Measurements from ENCODE around the gene MPST. TPM values are rescaled to one million over a fixed set of nuclear protein-coding genes. Genes with fewer than 3 reads are reported as not detected.

MPST gene
- total RNA-seq, 2 experiments from 2014 or later = 8.5 to 9.1 TPM

GRCh38 chr22:37043828-37044538, 24.4 kb downstream of the MPST start:
- H3K36me3 Mint-ChIP-seq (ENCODE audit: low read depth) = no peaks in the 10 kb centered on the region
- peaks cover 21% of the 10 kb centered on the region for H3K4me1 Mint-ChIP-seq (ENCODE audit: low read depth)
- TF ChIP-seq CTCF (IDR thresholded peaks at IDR 0.05) = peak; percentile 75
- DNase-seq (peak; percentile 74), ATAC-seq (peak; percentile 90)
- peaks cover 1% of the 10 kb centered on the region for H3K27me3 Mint-ChIP-seq
- H3K4me3 Mint-ChIP-seq = no peak overlapping the region
- ChIA-PET POLR2A (interaction anchor here (1.0 to 2.0 kb wide), 3 partner anchors 14 to 88 kb away, joined by 3 to 9 read pairs (median 3); no protein-coding TSS in a partner anchor), CTCF (interaction anchor here (0.6 to 3.4 kb wide), 28 partner anchors 9 to 497 kb away, joined by 3 to 19 read pairs (median 4); partner anchors contain the start of gene TST)
- no peaks in the 10 kb centered on the region for H3K9me3 Mint-ChIP-seq
- H3K27ac Mint-ChIP-seq = no peak overlapping the region
- intact Hi-C loops (cut with micrococcal nuclease) = no loop called here

DNA sequence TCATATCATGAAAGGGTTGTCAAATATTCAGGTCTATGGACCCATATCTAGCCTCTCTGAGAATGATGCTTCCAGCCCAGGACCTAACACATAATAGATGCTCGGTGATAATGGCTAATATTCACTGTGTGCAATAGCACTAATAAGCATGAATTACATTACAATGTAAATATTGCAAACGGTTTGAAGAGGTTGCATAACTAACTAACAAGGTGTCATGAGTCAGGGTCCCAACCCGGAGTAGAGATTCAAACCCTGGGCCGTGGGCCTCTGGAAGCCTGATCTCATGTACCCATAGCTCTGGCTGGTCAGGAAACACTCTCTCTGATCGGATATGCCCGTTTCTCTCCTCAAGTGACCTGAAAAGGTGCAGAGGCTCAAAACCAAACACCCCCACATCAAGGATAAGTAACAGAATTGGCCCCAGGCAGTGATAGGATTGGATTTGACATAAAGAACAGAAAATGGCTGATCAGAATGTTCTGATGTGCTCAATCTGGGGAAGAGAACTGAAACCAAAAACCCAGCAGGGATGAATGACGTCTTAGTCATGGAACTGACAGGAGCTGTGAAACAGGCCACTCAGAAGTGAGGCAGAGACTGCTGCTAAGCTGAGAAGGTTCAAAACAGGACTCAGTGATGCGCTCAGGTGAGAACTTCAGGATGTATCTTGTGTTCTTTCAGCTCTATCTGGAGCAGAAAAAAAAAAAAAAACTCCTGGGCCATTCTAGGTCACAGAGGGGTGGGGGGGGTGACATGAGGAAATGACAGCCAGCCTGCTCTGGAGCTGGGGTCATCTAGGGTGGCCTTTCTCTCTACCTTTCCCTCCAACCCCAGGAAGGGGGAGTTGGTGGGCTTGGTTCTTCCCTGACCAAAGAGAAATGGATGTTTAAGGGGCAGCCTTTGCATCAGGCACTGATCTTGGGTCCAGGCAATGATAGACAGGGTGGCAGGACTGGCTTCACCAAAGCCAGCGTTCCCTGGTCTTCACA, 25.4 kb downstream of the MPST start:
- peak overlapping the region; percentile 14 for H3K27ac Mint-ChIP-seq
- CTCF ChIA-PET = interaction anchor here (0.6 to 3.4 kb wide), 22 partner anchors 8 to 216 kb away, joined by 3 to 19 read pairs (median 4); partner anchors contain the start of gene TST
- intact Hi-C loops (cut with micrococcal nuclease) = no loop called here
- TF ChIP-seq CTCF (IDR thresholded peaks at IDR 0.05) = no peak
- DNase-seq (peak; percentile 35), ATAC-seq (peak; percentile 55)
- no peaks in the 10 kb centered on the region for H3K36me3 Mint-ChIP-seq (ENCODE audit: low read depth)
- POLR2A ChIA-PET = interaction anchor here (0.6 to 2.0 kb wide), 3 partner anchors 15 to 87 kb away, joined by 3 to 9 read pairs (median 3); no protein-coding TSS in a partner anchor
- no peaks in the 10 kb centered on the region for H3K9me3 Mint-ChIP-seq
- H3K4me1 Mint-ChIP-seq (ENCODE audit: low read depth) = peaks cover 21% of the 10 kb centered on the region
- no peaks in the 10 kb centered on the region for H3K27me3 Mint-ChIP-seq
- no peak overlapping the region for H3K4me3 Mint-ChIP-seq

- ATAC-seq (no peak), DNase-seq (peak; percentile 47)
- intact Hi-C loops (cut with micrococcal nuclease) = no loop called here
- Mint-ChIP-seq H3K36me3 (ENCODE audit: low read depth) (no peaks in the 10 kb centered on the region), H3K27me3 (no peaks in the 10 kb centered on the region), H3K4me1 (ENCODE audit: low read depth) (peaks cover 18% of the 10 kb centered on the region), H3K27ac (no peak overlapping the region), H3K9me3 (no peaks in the 10 kb centered on the region), H3K4me3 (no peak overlapping the region)
- POLR2A ChIA-PET = interaction anchor here (0.6 to 1.0 kb wide), 4 partner anchors 70 to 232 kb away, joined by 3 read pairs; no protein-coding TSS in a partner anchor
- peak; percentile 76 for TF ChIP-seq CTCF (IDR thresholded peaks at IDR 0.05)
- CTCF ChIA-PET = interaction anchor here (0.7 to 2.3 kb wide), 9 partner anchors 9 to 215 kb away, joined by 3 to 17 read pairs (median 5); no protein-coding TSS in a partner anchor
Observed at GRCh38 chr22:37045958-37046357, 26.4 kb downstream of the MPST start.

GRCh38 chr22:37046589-37046988, 27.0 kb downstream of the MPST start:
- no peak for ATAC-seq
- H3K4me1 Mint-ChIP-seq (ENCODE audit: low read depth) = peaks cover 17% of the 10 kb centered on the region
- H3K27me3 Mint-ChIP-seq = no peaks in the 10 kb centered on the region
- no peaks in the 10 kb centered on the region for H3K36me3 Mint-ChIP-seq (ENCODE audit: low read depth)
- no peak for DNase-seq
- CTCF ChIA-PET = interaction anchor here (0.7 to 2.3 kb wide), 9 partner anchors 8 to 214 kb away, joined by 3 to 17 read pairs (median 5); no protein-coding TSS in a partner anchor
- no peak for TF ChIP-seq CTCF (IDR thresholded peaks at IDR 0.05)
- H3K4me3 Mint-ChIP-seq = no peak overlapping the region
- H3K27ac Mint-ChIP-seq = no peak overlapping the region
- POLR2A ChIA-PET = interaction anchor here (0.6 to 1.0 kb wide), 4 partner anchors 71 to 232 kb away, joined by 3 read pairs; no protein-coding TSS in a partner anchor
- no peaks in the 10 kb centered on the region for H3K9me3 Mint-ChIP-seq
- intact Hi-C loops (cut with micrococcal nuclease) = no loop called here

All from activated CD8-positive, alpha-beta T cell treated with anti-CD3 and anti-CD28 coated beads for 36 hours (primary cell).